PFSK-1 (cell line): ENCODE measurements around the gene HECTD2.

ENCODE experiments used
- POLR2AphosphoS5 ChIP-seq: IDR thresholded peaks from 2 replicates; pipeline ENCODE4 v1.6.1; 2012; ENCODE audit warnings: low read depth, mild to moderate bottlenecking, control low read depth, low read length, moderate library complexity
- SIN3A ChIP-seq: IDR thresholded peaks from 2 replicates; pipeline ENCODE4 v1.6.1; 2012; ENCODE audit warnings: mild to moderate bottlenecking, low read length, moderate library complexity, borderline replicate concordance; ENCODE audit not compliant: insufficient read depth
- TAF1 ChIP-seq: IDR thresholded peaks from 2 replicates; pipeline ENCODE4 v1.6.1; 2012; ENCODE audit warnings: low read length, control low read depth, borderline replicate concordance; ENCODE audit not compliant: insufficient read depth
- TF ChIP-seq, protein P1 (sequence below), 2 experiments: IDR thresholded peaks; 2 replicates each; pipeline versions ENCODE4 v1.6.1 to v1.8.0; 2011 to 2012; ENCODE audit warnings: low read depth in 2 of 2, low read length in 2 of 2, control low read depth in 1 of 2, inconsistent platforms in 1 of 2, mild to moderate bottlenecking in 1 of 2, moderate library complexity in 1 of 2; ENCODE audit not compliant: insufficient read depth in 1 of 2

DNA sequence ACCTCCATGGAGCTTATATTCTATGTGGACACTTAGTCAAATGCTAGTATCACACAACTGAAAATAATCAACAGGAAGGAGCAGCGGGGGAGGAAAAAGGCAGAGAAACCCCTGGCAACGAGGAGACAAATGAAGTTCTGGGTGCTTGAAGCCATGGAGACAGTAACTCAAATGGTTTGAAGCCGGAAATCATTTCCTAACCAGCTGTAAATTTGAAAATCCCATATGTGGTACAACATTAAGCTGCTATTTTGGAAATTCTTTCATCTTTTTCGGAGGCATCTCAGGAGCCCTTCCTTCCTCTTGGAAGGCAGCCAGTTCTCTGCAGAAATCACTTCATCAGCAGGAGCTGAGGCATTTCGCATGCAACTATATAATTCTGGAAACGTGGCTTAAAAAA, 131.3 kb downstream of the HECTD2 start:
- TF ChIP-seq SIN3A (no peak), TAF1 (no peak), POLR2AphosphoS5 (no peak)
- TF ChIP-seq, protein P1, sequence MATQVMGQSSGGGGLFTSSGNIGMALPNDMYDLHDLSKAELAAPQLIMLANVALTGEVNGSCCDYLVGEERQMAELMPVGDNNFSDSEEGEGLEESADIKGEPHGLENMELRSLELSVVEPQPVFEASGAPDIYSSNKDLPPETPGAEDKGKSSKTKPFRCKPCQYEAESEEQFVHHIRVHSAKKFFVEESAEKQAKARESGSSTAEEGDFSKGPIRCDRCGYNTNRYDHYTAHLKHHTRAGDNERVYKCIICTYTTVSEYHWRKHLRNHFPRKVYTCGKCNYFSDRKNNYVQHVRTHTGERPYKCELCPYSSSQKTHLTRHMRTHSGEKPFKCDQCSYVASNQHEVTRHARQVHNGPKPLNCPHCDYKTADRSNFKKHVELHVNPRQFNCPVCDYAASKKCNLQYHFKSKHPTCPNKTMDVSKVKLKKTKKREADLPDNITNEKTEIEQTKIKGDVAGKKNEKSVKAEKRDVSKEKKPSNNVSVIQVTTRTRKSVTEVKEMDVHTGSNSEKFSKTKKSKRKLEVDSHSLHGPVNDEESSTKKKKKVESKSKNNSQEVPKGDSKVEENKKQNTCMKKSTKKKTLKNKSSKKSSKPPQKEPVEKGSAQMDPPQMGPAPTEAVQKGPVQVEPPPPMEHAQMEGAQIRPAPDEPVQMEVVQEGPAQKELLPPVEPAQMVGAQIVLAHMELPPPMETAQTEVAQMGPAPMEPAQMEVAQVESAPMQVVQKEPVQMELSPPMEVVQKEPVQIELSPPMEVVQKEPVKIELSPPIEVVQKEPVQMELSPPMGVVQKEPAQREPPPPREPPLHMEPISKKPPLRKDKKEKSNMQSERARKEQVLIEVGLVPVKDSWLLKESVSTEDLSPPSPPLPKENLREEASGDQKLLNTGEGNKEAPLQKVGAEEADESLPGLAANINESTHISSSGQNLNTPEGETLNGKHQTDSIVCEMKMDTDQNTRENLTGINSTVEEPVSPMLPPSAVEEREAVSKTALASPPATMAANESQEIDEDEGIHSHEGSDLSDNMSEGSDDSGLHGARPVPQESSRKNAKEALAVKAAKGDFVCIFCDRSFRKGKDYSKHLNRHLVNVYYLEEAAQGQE (IDR thresholded peaks at IDR 0.05; ENCODE audit: insufficient read depth in 1 of 2, low read depth in 2 of 2, low read length in 2 of 2), result no peak
